PC-3 (cell line): ENCODE results near the gene ASB16. TPM values are rescaled to one million over a fixed set of nuclear protein-coding genes. Genes with fewer than 3 reads are reported as not detected.

Experiments used
- ATAC-seq: fragments of 200-7000 bp; cut with Tn5 transposase; 2 replicates; pipeline ENCODE4 v1.9.1; 2020; ENCODE audit warnings: mild to moderate bottlenecking, moderate library complexity
- BruUV-seq: library from RNA; stranded (reverse); fragments of 400-500 nt; replicated peaks from 2 replicates; lab custom pipeline; 2021; lab: Mats Ljungman, UMichigan
- CTCF ChIA-PET: fragments of 300-600 bp; sonication (Branson Sonifier 250); formaldehyde crosslinking; loops from one replicate; lab custom pipeline; 2022; ENCODE audit warnings: antibody characterized with exemption; lab: Charles Lee
- POLR2A ChIA-PET: fragments of 300-600 bp; sonication (Branson Sonifier 250); formaldehyde crosslinking; loops from one replicate; lab custom pipeline; 2022; ENCODE audit warnings: antibody characterized with exemption; ENCODE audit not compliant: unreplicated experiment; lab: Charles Lee
- DNase-seq: peaks from one replicate; pipeline ENCODE4 v3.0.0-alpha.2; 2015
- H2AFZ ChIP-seq: fragments of 300-600 bp; sonication (generic); 2 replicates; pipeline ENCODE4 v1.6.0; 2016; ENCODE audit warnings: antibody characterized with exemption, low read length
- H3F3A ChIP-seq: fragments of 300-600 bp; sonication (generic); one replicate; pipeline ENCODE4 v1.6.0; 2017; ENCODE audit warnings: antibody characterized with exemption, low read length, control low read depth, mild to moderate bottlenecking; ENCODE audit not compliant: unreplicated experiment
- H3K27ac ChIP-seq: fragments of 300-600 bp; sonication (generic); 2 replicates; pipeline ENCODE4 v1.5.1; 2016; ENCODE audit warnings: mild to moderate bottlenecking, low read length
- H3K27me3 ChIP-seq: fragments of 300-600 bp; sonication (generic); 2 replicates; pipeline ENCODE4 v1.6.1; 2016; ENCODE audit warnings: low read length, mixed read lengths
- H3K36me3 ChIP-seq: fragments of 300-600 bp; sonication (generic); 2 replicates; pipeline ENCODE4 v1.6.1; 2016; ENCODE audit warnings: low read depth, mixed run types, low read length, mixed read lengths
- H3K4me1 ChIP-seq: fragments of 300-600 bp; sonication (generic); 2 replicates; pipeline ENCODE4 v1.5.1; 2016; ENCODE audit warnings: low read length; ENCODE audit not compliant: insufficient read depth
- H3K4me2 ChIP-seq: fragments of 300-600 bp; sonication (generic); 2 replicates; pipeline ENCODE4 v1.6.0; 2016; ENCODE audit warnings: low read length
- H3K4me3 ChIP-seq: fragments of 300-600 bp; sonication (generic); 2 replicates; pipeline ENCODE4 v1.5.1; 2016; ENCODE audit warnings: mild to moderate bottlenecking, low read length, mixed read lengths
- H3K79me2 ChIP-seq: fragments of 300-600 bp; sonication (generic); 2 replicates; pipeline ENCODE4 v1.6.1; 2017; ENCODE audit warnings: low read length, mixed read lengths
- H3K9ac ChIP-seq: fragments of 300-600 bp; sonication (generic); 2 replicates; pipeline ENCODE4 v1.6.0; 2016; ENCODE audit warnings: mild to moderate bottlenecking, low read length
- H3K9me2 ChIP-seq: fragments of 300-600 bp; sonication (generic); replicated peaks from 2 replicates; pipeline ENCODE4 v1.6.1; 2016; ENCODE audit warnings: mixed run types, low read length, mixed read lengths
- H3K9me3 ChIP-seq: fragments of 300-600 bp; sonication (generic); 2 replicates; pipeline ENCODE4 v1.6.1; 2016; ENCODE audit warnings: low read length, mixed read lengths
- H4K20me1 ChIP-seq: fragments of 300-600 bp; sonication (generic); 2 replicates; pipeline ENCODE4 v1.6.1; 2016; ENCODE audit warnings: low read length, mixed read lengths
- EZH2 ChIP-seq: fragments of 300-600 bp; sonication (generic); IDR thresholded peaks from one replicate; pipeline ENCODE4 v1.6.1; 2017; ENCODE audit warnings: antibody characterized with exemption, mild to moderate bottlenecking, low read length; ENCODE audit not compliant: unreplicated experiment
- EZH2phosphoT487 ChIP-seq: fragments of 300-600 bp; sonication (generic); IDR thresholded peaks from 2 replicates; pipeline ENCODE4 v1.6.1; 2018; ENCODE audit warnings: mild to moderate bottlenecking, antibody characterized with exemption, low read length, borderline replicate concordance
- intact Hi-C: fragments of 100-400 bp; cut with micrococcal nuclease; formaldehyde crosslinking; loops from 2 replicates; pipeline ENCODE4 v1.9.0; 2023
- total RNA-seq: library from RNA; depleted of rRNA; stranded (reverse); fragments of >200 nt; gene quantifications from 2 replicates; pipeline ENCODE4 v1.2.3, GENCODE V29; 2014
- TF ChIP-seq, protein P1 (sequence below): fragments of 300-600 bp; sonication (generic); conservative IDR thresholded peaks from 2 replicates; pipeline ENCODE4 v1.5.1; 2017; ENCODE audit warnings: antibody characterized with exemption, low read depth, mild to moderate bottlenecking, low read length

ASB16 gene
- total RNA-seq, 1 experiment from 2014 or later, result 0.51 TPM

DNA sequence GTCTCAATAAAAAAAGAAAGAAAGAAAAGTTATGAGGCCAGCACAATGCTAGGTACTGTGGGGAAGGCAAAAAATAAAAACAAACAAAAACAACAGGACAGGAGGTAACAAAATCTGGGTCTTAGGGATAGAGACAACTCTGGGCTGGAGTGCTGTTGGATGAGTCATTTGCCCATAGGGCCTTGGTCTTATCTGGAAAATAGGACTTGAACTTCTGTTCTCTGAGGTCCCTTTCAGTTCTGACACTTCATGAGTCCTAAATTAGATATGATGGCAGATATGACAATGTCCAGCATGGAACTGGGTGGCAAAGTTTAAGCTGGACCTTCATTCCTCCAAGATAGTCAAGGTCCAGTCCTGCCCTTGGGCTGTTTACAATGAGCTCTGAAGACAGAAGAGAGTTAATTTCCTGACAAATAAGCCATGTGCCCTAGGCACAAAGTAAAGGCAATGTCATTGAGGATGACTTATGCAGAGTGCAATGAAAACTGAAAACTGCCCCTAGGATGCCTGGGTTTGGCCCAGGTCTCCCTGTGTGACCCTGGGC, 38.2 kb upstream of the ASB16 start:
- ChIA-PET CTCF (interaction anchor here (0.6 kb wide), 1 partner anchor 90 kb away, joined by 3 read pairs; no protein-coding TSS in a partner anchor), POLR2A (no interaction called here)
- H3K9me2 ChIP-seq, result no peaks in the 10 kb centered on the region
- H3K4me3 ChIP-seq, result no peak overlapping the region
- H3K9ac ChIP-seq, result no peak overlapping the region
- no peaks in the 10 kb centered on the region for H3K36me3 ChIP-seq
- no peaks in the 10 kb centered on the region for H3K27me3 ChIP-seq
- H2AFZ ChIP-seq, result no peak overlapping the region
- BruUV-seq, result no TSS peak
- H3K27ac ChIP-seq, result no peak overlapping the region
- H3K4me2 ChIP-seq, result peak overlapping the region; percentile 3; the same call in 1 of the 2 replicates
- no peaks in the 10 kb centered on the region for H3K9me3 ChIP-seq
- ATAC-seq (peak; percentile 29), DNase-seq (peak; percentile 43)
- H3K79me2 ChIP-seq, result no peaks in the 10 kb centered on the region
- TF ChIP-seq EZH2phosphoT487 (no peak), EZH2 (no peak)
- TF ChIP-seq, protein P1, sequence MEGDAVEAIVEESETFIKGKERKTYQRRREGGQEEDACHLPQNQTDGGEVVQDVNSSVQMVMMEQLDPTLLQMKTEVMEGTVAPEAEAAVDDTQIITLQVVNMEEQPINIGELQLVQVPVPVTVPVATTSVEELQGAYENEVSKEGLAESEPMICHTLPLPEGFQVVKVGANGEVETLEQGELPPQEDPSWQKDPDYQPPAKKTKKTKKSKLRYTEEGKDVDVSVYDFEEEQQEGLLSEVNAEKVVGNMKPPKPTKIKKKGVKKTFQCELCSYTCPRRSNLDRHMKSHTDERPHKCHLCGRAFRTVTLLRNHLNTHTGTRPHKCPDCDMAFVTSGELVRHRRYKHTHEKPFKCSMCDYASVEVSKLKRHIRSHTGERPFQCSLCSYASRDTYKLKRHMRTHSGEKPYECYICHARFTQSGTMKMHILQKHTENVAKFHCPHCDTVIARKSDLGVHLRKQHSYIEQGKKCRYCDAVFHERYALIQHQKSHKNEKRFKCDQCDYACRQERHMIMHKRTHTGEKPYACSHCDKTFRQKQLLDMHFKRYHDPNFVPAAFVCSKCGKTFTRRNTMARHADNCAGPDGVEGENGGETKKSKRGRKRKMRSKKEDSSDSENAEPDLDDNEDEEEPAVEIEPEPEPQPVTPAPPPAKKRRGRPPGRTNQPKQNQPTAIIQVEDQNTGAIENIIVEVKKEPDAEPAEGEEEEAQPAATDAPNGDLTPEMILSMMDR, result no peak
- peaks cover 11% of the 10 kb centered on the region for H3K4me1 ChIP-seq
- H3F3A ChIP-seq, result no peaks in the 10 kb centered on the region
- H4K20me1 ChIP-seq, result no peaks in the 10 kb centered on the region
- intact Hi-C loops, result no loop called here

DNA sequence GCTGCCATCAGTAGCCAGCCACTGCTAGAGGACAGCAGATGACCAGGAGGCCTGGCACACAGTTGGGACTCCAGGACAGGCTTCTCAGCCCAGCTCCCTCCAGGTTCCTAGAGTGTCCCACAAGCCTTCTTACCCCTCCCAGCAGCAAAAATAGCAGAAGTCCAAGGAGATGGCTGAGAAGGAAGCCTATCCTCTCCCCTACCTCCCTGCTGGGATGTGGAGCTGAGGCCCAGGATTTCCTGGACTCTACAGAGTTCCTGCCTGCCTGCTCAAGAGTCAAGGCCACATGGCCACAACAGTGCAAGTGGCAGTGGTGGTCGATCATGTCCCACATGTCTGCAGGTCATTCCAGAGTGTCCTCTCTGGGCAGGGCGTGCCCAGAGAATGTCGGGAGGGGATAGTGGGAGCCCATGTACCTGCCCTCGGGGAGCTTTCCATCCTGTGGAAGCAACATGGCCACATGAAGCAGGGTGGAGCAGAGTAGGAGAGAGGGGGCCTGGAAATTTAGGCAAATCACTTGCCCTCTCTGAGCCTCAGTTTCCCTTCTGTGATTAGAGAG, 36.5 kb upstream of the ASB16 start:
- H3K9ac ChIP-seq, result no peak overlapping the region
- no peak for DNase-seq
- no peaks in the 10 kb centered on the region for H3K79me2 ChIP-seq
- H3K27ac ChIP-seq, result no peak overlapping the region
- no peaks in the 10 kb centered on the region for H3K36me3 ChIP-seq
- CTCF ChIA-PET, result no interaction called here
- H2AFZ ChIP-seq, result no peak overlapping the region
- no peak overlapping the region for H3K4me3 ChIP-seq
- H3K4me1 ChIP-seq, result peaks cover 25% of the 10 kb centered on the region
- H3K27me3 ChIP-seq, result no peaks in the 10 kb centered on the region
- no TSS peak for BruUV-seq
- H4K20me1 ChIP-seq, result no peaks in the 10 kb centered on the region
- no peaks in the 10 kb centered on the region for H3F3A ChIP-seq
- H3K9me3 ChIP-seq, result no peaks in the 10 kb centered on the region
- ATAC-seq, result no peak
- H3K9me2 ChIP-seq, result no peaks in the 10 kb centered on the region
- TF ChIP-seq, protein P1, result no peak
- no peak for TF ChIP-seq EZH2phosphoT487
- no peak for TF ChIP-seq EZH2
- H3K4me2 ChIP-seq, result no peak overlapping the region
- intact Hi-C loops, result no loop called here
- POLR2A ChIA-PET, result no interaction called here
